ENCODE data around the gene STX12.
"Not testable (repeated sequence)": the region's sequence is repeated elsewhere in the genome, so short reads cannot be mapped to it uniquely, and the experiment has no call there.

STX12 gene

DNA sequence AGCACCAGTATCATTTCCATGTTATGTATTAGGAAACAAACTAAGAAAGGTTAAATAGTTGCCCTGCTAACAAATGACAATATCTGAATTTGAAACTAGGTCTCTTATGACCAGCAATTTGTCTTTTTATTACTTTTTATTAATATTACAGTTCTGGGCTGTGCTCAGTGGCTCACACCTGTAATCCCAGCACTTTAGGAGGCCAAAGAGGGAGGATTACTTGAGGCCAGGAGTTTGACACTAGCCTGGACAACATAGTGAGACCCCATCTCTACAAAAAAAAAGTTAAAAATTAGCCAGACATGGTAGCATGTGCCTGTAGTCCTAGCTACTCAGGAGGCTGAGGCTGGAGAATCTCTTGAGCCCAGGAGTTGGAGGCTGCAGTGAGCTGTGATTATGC lies 3.3 kb downstream of the STX12 start:
- DNase-seq: not testable (repeated sequence)

DNA sequence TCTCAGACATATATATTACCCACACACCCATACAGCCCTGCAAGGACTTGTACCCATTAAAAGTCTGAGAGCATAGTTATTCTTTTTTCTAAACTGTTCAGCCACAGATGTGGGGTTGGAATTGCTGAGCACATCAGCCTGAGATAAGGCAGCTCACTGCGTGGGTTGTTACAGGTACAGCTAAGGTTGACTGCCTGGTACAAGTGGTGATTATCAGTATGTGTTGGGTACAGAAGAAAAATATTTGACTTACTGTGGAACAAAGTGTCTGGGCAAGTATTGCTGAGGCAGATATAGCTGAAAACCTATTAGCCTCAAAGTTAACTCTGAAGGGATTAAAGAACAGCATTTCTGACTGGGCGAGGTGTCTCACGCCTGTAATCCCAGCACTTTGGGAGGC lies 5.0 kb downstream of the STX12 start:
- DNase-seq: no peak

DNA sequence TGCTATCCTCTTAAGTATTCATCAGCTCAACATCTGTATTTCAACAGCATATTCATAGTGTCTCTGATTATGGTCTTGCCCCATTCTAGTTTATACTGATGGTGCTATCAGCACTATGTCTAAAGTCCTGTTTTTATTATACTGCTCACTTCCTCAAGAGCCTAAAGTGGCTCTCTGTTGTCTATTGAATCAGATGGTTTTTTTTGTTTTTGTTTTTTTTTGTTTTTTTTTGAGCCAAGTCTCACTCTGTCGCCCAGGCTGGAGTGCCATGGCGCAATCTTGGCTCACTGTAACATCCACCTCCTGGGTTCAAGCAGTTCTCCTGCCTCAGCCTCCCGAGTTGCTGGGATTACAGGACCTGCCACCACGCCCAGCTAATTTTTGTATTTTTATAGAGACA lies 6.1 kb downstream of the STX12 start:
- no peak for DNase-seq

DNA sequence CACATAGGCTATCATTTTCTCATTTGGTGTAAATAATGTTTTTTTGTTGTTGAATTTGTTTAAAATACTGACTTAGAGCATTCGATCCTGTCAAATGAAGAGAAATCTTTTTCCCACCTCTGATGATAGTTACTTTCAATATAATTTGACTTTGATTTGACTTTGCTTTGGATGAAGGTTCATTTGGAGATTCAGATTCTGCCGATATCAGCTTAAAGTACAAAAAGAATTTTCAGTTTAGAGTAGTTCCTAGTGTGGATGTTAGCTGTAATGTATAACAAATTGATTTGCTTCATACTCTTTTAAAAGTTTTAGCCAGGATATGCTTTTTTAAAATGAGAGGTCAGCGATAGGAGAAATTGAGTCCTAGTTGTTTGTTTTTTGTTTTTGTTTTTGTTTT lies 9.9 kb downstream of the STX12 start:
- no peak for DNase-seq

DNA sequence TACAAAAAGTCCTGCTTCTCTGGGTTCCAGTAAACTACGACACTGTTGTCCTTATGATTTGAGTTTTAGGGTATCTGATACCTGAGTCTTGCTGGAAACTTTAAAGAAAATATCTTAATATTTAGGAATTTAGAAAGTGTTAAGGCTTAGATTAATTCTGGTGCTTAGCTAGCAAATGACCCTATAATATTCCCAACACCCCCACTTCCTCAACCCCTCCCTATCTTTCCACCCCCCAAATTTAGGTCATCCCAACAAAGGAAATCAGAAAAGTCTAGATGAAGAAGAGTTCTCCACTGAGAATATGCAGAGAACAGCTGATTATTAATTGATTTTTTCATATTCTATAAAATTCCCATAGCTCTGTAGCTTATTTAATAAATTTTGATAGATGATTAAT lies 11.7 kb downstream of the STX12 start:
- DNase-seq: no peak

DNA sequence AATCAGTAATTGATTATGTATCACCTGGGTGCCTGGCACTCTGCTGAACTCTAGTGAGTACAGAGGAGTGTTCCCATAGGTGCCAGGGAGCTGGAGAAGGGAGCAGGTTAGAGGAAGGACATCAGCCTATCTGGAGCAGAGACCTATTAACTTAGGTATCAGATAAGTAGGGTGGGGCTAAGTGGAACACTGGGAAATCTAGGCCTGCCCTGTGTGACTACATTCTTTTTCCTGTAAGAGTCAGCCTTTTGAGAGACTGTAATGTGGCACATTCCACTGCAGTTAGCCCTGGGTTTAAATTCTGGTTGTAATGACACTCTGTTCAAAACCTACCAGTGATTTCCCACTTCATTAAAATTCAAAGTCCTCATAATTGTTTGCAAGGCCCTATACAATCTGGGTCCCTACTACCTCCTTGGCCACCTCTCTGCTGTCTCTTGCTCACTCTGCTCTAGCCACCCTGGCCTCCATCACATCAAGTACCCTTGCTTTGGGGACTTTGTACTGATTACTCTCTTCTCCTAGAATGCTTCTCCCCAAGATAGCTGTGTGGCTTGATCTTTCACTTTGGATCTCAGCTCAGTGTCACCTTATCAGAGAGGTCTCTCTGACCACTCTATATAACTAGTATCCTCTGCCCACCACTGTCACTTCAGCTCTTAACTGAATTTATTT lies 12.9 kb downstream of the STX12 start:
- DNase-seq: no peak

DNA sequence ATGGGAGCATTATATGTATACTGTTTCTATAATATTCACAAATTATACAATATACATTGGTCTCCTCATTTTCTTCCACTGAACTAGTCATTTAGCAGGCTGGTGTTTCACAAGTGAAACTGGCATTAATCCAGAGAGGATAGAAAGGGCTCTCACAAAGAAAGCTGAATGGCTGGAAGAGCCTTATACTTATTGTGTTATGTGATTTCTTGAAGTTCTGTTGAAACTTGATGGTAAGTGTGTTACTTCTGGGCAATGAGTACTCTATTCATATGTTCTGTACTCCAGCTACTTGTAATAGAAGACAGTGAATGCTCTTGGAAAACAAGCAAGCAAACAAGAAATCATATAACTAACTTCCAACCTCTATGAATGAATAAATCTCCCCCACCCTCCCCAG lies 14.9 kb downstream of the STX12 start:
- no peak for DNase-seq

DNA sequence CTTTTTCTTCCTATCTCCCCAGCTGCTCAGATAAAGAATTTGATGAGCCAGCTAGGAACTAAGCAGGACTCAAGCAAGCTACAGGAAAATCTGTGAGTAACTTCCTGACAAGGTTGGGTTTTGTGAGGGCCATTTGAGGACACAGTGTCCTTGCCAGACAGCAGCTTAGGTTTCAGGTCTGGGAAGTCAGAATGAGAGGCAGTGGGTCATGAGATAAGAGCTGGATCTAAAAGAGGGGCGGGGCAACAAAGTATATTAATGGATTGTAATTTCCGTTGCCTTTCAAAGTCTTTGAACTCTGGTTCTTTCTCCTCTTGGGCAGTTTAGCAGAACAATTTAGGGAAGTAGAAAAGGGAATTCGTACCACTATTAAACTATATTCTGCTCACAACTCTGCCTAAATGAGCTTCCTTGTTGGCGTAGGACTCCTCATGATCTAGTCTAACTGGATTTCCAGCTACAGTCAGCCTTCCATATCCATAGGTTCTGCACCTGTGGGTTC lies 16.6 kb downstream of the STX12 start:
- DNase-seq: no peak

DNA sequence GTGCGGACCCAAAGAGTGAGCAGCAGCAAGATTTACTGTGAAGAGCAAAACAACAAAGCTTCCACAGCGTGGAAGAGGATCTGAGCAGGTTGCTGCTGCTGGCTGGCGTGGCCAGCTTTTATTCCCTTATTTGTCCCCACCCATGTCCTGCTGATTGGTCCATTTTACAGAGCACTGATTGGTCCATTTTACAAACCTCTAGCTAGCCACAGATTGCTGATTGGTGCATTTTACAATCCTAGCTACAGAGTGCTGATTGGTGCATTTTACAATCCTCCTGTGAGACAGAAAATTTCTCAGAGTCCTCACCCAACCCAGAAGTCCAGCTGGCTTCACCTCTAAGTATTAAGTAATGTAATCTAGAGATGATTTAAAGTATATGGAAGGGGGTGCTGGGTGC lies 17.3 kb downstream of the STX12 start:
- not testable (repeated sequence) for DNase-seq

DNA sequence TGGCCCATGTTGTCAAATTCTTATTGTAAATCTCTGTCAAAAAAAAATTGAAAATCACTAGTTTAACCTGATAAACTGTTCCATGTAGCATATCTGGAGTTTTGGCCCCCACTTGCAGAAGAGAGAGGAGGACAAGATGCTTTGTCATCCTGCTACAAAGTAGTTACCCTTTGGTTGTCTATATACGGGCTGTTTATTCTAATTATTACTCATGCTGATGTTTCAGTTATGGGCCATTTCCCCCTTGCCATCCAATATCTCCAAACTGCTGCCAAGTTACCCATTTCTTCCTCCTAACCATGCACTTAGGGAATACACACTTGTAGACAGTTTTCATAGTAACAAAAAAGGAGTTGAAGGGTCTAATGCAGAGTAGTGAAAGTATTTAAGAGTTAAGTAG lies 22.6 kb downstream of the STX12 start:
- DNase-seq: no peak

DNA sequence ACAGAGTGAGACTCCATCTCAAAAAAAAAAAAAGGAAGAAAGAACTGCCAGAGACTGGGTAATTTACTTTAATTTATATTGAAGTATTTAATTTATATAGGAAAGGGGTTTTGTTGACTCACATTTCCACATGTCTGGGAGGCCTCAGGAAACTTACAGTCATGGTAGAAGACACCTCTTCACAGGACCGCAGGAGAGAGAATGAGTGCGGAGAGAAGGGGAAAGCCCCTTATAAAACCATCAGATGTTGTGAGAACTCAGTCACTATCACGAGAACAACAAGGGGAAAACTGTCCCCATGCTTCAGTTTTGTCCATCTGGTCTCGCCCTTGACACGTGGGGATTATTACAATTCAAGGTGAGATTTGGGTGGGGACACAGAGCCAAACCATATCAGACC lies 31.8 kb downstream of the STX12 start:
- DNase-seq: no peak

DNA sequence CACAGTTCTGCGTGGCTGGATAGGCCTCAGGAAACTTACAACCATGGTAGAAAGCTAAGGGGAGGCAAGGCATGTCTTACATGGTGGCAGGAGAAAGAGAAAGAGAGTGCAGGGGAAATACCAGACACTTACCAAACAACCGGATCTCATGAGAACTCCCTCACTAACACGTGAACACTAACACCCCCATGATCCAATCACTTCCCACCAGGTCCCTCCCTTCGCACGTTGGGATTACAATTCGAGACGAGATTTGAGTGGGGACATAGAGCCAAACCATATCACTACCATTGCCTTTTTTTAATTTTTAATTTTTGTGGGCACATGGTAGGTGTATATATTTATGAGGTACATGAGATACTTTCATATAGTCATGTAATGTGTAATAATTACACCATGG lies 33.7 kb downstream of the STX12 start:
- no peak for DNase-seq

DNA sequence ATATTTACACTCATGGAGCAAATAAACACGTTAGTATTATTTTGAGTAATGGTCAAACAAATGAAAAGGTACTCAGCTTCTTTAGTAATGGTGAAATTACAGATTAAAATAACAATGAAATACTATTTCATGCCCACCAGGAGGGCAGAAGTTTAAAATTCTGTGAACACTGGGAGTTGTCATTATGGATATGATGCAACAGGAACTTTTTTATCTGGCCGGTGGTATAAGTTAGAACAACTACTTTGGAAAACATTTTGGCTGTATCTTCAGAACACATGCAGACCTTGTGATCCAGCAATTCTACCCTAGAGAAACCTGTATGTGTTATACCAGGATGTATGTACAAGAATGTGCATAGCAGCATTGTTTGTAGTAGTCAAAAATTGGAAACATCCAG lies 34.4 kb downstream of the STX12 start:
- no peak for DNase-seq

DNA sequence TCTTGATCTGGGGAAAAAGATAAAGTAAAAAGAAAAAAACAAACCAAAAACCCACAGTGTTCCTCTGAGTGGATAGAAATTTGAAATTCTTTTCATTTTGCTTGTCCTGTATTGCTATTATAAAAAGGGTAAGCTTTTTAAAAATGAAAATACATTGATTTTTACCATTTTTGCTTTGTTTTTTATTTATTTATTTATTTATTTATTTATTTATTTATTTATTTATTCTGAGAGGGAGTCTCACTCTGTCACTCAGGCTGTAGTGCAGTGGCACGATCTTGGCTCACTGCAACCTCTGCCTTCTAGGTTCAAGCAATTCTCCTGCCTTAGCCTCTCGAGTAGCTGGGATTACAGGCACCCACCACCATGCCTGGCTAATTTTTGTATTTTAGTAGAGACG lies 35.1 kb downstream of the STX12 start:
- not testable (repeated sequence) for DNase-seq

DNA sequence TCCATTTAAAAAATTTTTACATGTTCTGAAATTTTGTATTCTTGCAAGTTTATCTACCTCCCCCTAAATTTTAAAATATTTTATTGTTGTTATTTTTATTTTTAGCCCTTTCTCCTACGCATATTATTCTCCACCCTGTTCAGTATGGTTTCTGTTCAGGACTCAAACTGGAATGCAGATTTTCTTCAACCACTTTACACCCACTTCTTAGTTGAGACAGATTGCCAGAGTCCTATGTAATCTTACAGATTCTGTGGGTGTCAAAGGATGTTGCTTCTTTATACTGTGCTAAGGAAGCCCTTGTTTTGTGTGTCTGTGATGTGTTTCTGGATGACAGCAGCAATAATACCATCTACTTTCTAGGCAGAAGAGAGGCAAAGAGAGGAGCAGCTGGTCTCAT lies 36.9 kb downstream of the STX12 start:
- DNase-seq: no peak

DNA sequence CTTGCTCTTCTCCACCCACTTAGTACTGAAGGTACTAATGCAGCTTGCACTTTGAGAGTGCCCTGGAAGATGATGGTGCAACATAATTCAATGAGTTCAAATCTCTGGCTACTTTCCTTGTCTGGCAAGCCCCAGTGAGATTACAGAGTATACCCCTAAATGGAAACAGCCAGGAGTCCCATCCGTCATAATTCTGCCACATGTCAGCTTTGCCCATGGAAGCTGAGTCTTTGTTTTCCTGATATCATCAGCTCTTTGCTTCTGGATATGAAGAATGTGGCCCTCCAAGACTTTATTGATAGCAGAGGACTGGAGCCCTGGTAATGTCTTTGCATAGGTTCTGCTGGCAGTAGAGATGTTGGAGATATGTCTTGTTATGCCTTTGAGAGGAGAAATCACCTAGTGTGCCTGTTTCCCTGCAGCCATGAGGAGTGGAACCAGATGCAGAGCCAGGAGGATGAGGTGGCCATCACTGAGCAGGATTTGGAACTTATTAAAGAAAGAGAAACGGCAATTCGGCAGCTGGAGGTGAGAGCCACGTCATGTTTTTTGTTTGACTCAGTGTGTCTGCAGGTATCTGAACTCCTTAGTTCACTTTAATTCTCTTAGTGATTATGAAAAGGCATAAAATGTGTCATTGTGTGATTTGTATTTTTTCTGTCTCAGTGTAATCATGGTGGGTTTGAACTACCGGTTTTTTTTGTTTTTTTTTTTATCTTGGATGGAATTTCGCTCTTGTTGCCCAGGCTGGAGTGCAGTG lies 38.9 kb downstream of the STX12 start:
- DNase-seq: no peak

DNA sequence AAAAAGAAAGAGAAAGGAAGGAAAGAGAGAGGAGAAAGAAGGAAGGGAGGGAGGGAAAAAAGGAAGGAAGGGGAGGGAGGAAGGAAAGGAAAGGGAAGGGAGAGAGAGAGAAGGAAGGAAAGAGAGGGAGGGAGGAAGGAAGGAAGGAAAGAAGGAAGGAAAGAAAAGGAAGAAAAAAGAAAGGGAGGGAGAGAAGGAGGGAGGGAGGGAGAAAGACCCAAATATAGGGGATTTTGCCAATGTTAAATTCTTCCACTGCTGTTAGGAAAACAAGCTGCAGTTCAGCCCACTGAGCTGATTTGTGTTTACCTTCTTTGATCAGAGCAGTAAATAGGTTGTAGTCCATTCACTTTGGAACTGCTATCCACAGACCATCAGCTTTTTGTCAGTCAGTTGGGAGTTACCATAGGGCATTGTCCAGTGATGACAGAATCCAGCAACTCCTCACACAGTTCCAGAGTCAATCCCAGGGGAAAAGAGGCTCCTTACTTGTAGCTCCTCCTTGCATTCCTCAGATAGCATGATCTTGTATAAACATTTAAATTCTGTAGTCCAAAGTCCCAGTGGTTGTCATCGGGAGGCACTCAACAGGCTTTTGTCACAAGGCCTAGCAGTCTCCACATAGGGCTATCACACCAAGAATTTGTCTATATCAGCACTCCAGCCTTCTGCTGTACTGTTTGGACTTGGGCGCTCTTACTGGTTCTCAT lies 44.1 kb downstream of the STX12 start:
- no peak for DNase-seq

DNA sequence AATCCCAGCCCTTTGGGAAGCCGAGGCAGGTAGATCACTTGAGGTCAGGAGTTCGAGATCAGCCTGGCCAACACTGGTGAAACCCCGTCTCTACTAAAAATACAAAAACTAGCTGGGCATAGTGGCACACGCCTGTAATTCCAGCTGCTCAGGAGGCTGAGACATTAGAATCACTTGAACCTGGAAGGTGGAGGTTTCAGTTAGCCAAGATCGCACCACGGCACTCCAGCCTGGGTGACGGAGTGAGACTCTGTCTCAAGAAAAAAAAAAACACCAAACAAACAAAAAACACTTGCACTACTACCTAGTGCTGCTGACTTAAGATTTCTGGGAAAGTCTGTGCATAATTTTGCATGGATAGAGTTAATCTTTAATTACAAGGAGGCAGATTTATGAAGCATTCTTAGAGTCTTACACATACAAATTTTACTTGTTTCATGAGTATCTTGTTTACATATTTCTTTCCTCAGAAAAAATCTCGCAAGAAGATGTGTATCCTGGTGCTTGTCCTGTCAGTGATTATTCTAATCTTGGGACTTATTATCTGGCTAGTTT lies 48.8 kb downstream of the STX12 start:
- no peak for DNase-seq

DNA sequence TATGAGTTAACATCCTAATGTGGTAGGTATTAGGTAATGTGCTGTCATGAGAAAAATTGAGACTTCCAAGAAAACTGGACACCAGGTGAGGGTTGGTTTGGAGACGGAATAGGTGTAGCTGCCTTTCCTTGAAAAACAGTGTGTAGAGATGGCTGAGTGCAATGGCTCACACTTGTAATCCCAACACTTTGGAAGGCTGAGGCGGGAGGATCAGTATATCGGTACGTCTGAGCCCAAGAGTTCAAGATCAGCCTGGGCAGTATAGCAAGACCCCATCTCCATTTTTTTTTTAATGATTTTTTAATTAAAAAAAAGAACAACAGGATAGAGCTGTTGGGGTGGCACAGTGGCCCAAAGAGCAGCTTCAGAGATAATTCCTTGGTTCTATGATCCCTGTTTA lies 50.8 kb downstream of the STX12 start:
- DNase-seq: no peak

DNA sequence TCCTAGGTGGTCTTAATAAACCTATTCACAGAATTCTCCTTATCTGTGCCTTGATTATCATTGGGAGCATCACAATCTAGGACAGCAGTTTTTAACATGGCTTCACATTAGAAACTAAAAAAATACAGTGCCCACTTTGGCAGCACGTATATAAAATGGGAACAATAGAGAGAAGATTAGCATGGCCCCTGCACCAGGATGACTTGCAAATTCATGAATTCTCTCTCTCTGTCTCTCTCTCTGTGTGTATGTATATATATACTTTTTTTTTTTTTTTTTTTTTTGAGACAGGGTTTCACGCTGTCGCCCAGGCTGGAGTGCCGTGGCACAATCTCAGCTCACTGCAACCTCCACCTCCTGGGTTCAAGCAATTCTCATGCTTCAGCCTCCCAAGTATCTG lies 51.4 kb downstream of the STX12 start:
- no peak for DNase-seq

DNA sequence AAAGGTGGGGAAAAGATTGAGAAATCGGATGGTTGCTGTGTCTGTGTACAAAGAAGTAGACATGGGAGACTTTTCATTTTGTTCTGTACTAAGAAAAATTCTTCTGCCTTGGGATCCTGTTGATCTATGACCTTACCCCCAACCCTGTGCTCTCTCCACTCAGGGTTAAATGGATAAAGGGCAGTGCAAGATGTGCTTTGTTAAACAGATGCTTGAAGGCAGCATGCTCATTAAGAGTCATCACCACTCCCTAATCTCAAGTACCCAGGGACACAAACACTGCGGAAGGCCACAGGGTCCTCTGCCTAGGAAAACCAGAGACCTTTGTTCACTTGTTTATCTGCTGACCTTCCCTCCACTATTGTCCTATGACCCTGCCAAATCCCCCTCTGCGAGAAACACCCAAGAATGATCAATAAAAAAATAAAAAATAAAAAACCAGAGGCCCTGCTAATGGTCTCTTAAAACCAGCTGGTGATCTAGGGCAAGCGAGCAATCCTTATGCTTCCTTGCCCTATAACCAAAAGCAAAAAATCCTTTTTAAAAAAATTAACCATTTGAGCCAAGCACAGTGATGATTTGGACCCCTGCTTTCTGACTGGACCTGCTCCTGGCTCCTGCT lies 56.4 kb downstream of the STX12 start:
- DNase-seq: not testable (repeated sequence)

DNA sequence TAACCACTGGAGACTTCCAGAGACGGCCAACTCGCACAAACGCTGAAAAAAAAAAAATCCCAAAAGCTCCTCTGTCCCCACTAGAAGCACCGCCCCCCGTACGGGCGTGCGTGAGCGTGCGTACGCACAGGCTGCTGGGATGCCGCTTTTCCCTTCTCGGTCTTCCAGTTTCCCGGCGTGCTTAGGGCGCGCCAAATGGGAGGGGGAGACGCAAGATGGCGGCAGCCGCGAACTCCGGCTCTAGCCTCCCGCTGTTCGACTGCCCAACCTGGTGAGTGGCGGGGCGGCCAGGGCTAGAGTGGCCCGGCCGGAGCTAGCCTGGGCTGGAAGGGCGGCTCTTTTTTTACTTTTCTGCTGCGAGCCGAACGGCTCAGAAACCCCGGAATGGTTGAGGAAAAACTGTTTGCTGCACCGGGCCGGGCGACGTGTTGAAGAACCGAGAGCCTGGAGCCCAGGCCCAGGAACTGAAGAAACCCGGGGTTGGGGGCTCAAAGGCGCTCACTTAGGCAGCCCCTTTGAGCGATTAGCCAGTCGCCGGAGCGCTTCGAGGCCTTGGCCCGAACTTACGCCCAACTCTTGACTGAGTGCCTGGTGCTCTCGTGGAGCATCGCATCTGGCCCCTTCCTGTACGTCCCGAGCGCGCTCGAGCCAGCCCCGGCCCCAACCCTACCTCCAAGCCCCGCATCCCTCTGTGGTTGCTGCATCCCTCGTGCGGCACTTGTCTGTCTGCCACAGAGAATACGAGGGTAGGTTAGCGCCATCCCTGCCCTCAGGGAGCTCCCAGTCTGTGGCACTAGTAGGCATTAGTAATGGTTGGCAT lies 57.8 kb downstream of the STX12 start, which contains the start of gene PPP1R8:
TSS of gene PPP1R8 (plus strand) at position 162 of the 820 bp plus-strand sequence. CDS start at position 216, 54 bp downstream.
- DNase-seq: peak; percentile 85
